Gastroesophageal sphincter (tissue), 4 donors: Measurements from ENCODE around the gene SUPT5H. TPM values are rescaled to one million over a fixed set of nuclear protein-coding genes. Genes with fewer than 3 reads are reported as not detected.
"Not testable (repeated sequence)": the region's sequence is repeated elsewhere in the genome, so short reads cannot be mapped to it uniquely, and the experiment has no call there.

ENCODE experiments used
- ATAC-seq: fragments of 150-250 bp; one replicate; pipeline ENCODE4 v1.9.1; 2016; ENCODE audit warnings: mild to moderate bottlenecking, moderate library complexity
- H3K27ac ChIP-seq, 4 donors: fragments of 200-600 bp; sonication (generic) in 3 of 4; 1 replicate in 3 of 4; 2 replicates in 1 of 4; pipeline ENCODE4 v1.5.1; 2016 to 2019
- H3K27me3 ChIP-seq: fragments of 200-600 bp; sonication (generic); one replicate; pipeline ENCODE4 v1.5.1; 2019
- H3K36me3 ChIP-seq, 2 donors: fragments of 200-600 bp; sonication (generic); one replicate each; pipeline ENCODE4 v1.5.1; 2019; ENCODE audit warnings: control low read depth in 1 of 2
- H3K4me1 ChIP-seq, 3 donors: fragments of 200-600 bp; sonication (generic); 1 replicate in 2 of 3; 2 replicates in 1 of 3; pipeline ENCODE4 v1.5.1; 2016 to 2019; ENCODE audit warnings: control low read depth in 2 of 3
- H3K4me3 ChIP-seq, 2 donors: fragments of 200-600 bp; sonication (generic); one replicate each; pipeline ENCODE4 v1.5.1; 2019; ENCODE audit warnings: mild to moderate bottlenecking in 1 of 2, moderate library complexity in 1 of 2
- H3K9me3 ChIP-seq, 3 donors: fragments of 200-600 bp; sonication (generic); one replicate each; pipeline ENCODE4 v1.5.1; 2017 to 2019; ENCODE audit warnings: control low read depth in 2 of 3
- CTCF ChIP-seq, 4 experiments: fragments of 200-600 bp in 2 of 4; fragments of 450-650 bp in 2 of 4; sonication (generic) in 1 of 4; IDR thresholded peaks; one replicate each; pipeline ENCODE4 v1.5.1; 2017 to 2019; ENCODE audit warnings: antibody characterized with exemption in 4 of 4, mild to moderate bottlenecking in 2 of 4, moderate library complexity in 2 of 4
- EP300 ChIP-seq: sonication (generic); formaldehyde crosslinking; IDR thresholded peaks from one replicate; pipeline ENCODE4 v1.6.1; 2017; ENCODE audit warnings: antibody characterized with exemption, mild to moderate bottlenecking
- POLR2A ChIP-seq, 2 donors: fragments of 450-650 bp; IDR thresholded peaks; one replicate each; pipeline ENCODE4 v1.6.1; 2017; ENCODE audit warnings: antibody characterized with exemption in 2 of 2, mild to moderate bottlenecking in 2 of 2, moderate library complexity in 1 of 2
- POLR2AphosphoS5 ChIP-seq: sonication (generic); formaldehyde crosslinking; IDR thresholded peaks from one replicate; pipeline ENCODE4 v1.6.1; 2017; ENCODE audit warnings: antibody characterized with exemption
- WGBS, 2 donors: methylation state at CpG; one replicate each; pipeline ENCODE4 v1.1.5; 2018; ENCODE audit warnings: low coverage in 1 of 2; 5-methylcytosine and 5-hydroxymethylcytosine counted together
- total RNA-seq, 4 donors: library from RNA; depleted of rRNA; stranded (reverse); fragments of >200 nt; gene quantifications; one replicate each; pipeline ENCODE4 v1.1.0, GENCODE V29; 2016

The SUPT5H gene
- total RNA-seq, 4 donors from 2014 or later = 71.5 to 99.1 (median 87.0) TPM

GRCh38 chr19:39438270-39438934 lies 7.0 kb upstream of the SUPT5H start:
- TF ChIP-seq EP300 (no peak), POLR2AphosphoS5 (no peak)
- 83 to 84% methylated on average over 7 of the region's 9 CpGs for WGBS, 2 donors
- no peaks in the 10 kb centered on the region for H3K27me3 ChIP-seq

GRCh38 chr19:39444598-39445195 lies 685 bp upstream of the SUPT5H start:
- Histone ChIP-seq H3K27me3 (no peaks in the 10 kb centered on the region), H3K9me3 (no peaks in the 10 kb centered on the region), H3K4me3 (peak overlapping the region; percentile 58 to 75), H3K4me1 (peaks cover 4 to 59% (median 22%) of the 10 kb centered on the region in 3 donors), H3K27ac (peak overlapping the region; percentile 84 to 93 (median 90)), H3K36me3 (peaks cover 0 to 27% of the 10 kb centered on the region in 2 donors)
- ATAC-seq = no peak
- WGBS, 2 donors = 4 to 7% methylated on average over 4 to 8 of the region's 17 CpGs
- no peak for TF ChIP-seq POLR2A (IDR thresholded peaks at IDR 0.05)
- TF ChIP-seq CTCF (IDR thresholded peaks at IDR 0.05) = no peak
- no peak for TF ChIP-seq EP300
- TF ChIP-seq POLR2AphosphoS5 = no peak

More at GRCh38 chr19:39438270-39438934, 7.0 kb upstream of the SUPT5H start:
- peaks cover 0 to 17% of the 10 kb centered on the region in 2 donors for H3K36me3 ChIP-seq
- ATAC-seq = no peak
- H3K27ac ChIP-seq = no peak overlapping the region
- H3K4me1 ChIP-seq = peaks cover 4 to 43% (median 18%) of the 10 kb centered on the region in 3 donors
- no peaks in the 10 kb centered on the region for H3K9me3 ChIP-seq
- H3K4me3 ChIP-seq = no peak overlapping the region

- ATAC-seq = no peak
- H3K9me3 ChIP-seq = no peaks in the 10 kb centered on the region
- WGBS, 2 donors = 77 to 84% methylated on average over 6 to 10 of the region's 16 CpGs
- H3K4me1 ChIP-seq = peaks cover 4 to 58% (median 22%) of the 10 kb centered on the region in 3 donors
- no peak for TF ChIP-seq POLR2A (IDR thresholded peaks at IDR 0.05)
- no peak for TF ChIP-seq CTCF (IDR thresholded peaks at IDR 0.05)
- TF ChIP-seq EP300 = no peak
- no peak for TF ChIP-seq POLR2AphosphoS5
- H3K27ac ChIP-seq = peak overlapping the region in 2 of 4 donors; percentile 92 to 93
- peak overlapping the region; percentile 58 to 75 for H3K4me3 ChIP-seq
- no peaks in the 10 kb centered on the region for H3K27me3 ChIP-seq
- peaks cover 0 to 30% of the 10 kb centered on the region in 2 donors for H3K36me3 ChIP-seq
Observed at GRCh38 chr19:39446365-39447084, 1.1 kb downstream of the SUPT5H start.

GRCh38 chr19:39448271-39448670 lies 2.9 kb downstream of the SUPT5H start:
- Histone ChIP-seq H3K9me3 (no peaks in the 10 kb centered on the region), H3K27me3 (no peaks in the 10 kb centered on the region), H3K27ac (no peak overlapping the region), H3K4me3 (no peak overlapping the region), H3K4me1 (peaks cover 4 to 65% (median 22%) of the 10 kb centered on the region in 3 donors), H3K36me3 (peaks cover 0 to 48% of the 10 kb centered on the region in 2 donors)
- no peak for ATAC-seq
- TF ChIP-seq EP300 (no peak), POLR2AphosphoS5 (no peak), POLR2A (IDR thresholded peaks at IDR 0.05) (no peak), CTCF (IDR thresholded peaks at IDR 0.05) (no peak)
- whole genome bisulfite sequencing, 2 donors = 40% methylated on average over 1 of the region's 3 CpGs; no CpG with 5 or more reads in 1 of the 2 donors

- no peak for ATAC-seq
- Histone ChIP-seq H3K36me3 (peaks cover 0 to 58% of the 10 kb centered on the region in 2 donors), H3K4me3 (no peak overlapping the region), H3K9me3 (no peaks in the 10 kb centered on the region), H3K27me3 (no peaks in the 10 kb centered on the region), H3K27ac (no peak overlapping the region), H3K4me1 (peaks cover 4 to 61% (median 21%) of the 10 kb centered on the region in 3 donors)
- TF ChIP-seq CTCF (IDR thresholded peaks at IDR 0.05) = no peak
- no peak for TF ChIP-seq POLR2A (IDR thresholded peaks at IDR 0.05)
- TF ChIP-seq POLR2AphosphoS5 = no peak
- no peak for TF ChIP-seq EP300
- WGBS, 2 donors = 17 to 70% methylated on average over 2 to 3 of the region's 8 CpGs
Observed at GRCh38 chr19:39449116-39449797, 3.9 kb downstream of the SUPT5H start.

- 76% methylated on average over 4 of the region's 8 CpGs; no CpG with 5 or more reads in 1 of the 2 donors for WGBS, 2 donors
- H3K9me3 ChIP-seq, H3K27me3 ChIP-seq, H3K4me3 ChIP-seq, H3K27ac ChIP-seq, ATAC-seq: not testable (repeated sequence)
- H3K36me3 ChIP-seq = peaks cover 0 to 72% of the 10 kb centered on the region in 2 donors
- H3K4me1 ChIP-seq = peaks cover 3 to 52% (median 17%) of the 10 kb centered on the region in 3 donors
Observed at GRCh38 chr19:39451257-39451656, 5.9 kb downstream of the SUPT5H start.
